ENCODE measurements around the gene CORO6. TPM values are rescaled to one million over a fixed set of nuclear protein-coding genes. Genes with fewer than 3 reads are reported as not detected.
A peak's percentile ranks its signal among the peaks of the same experiment; 100 is the strongest.

Gene CORO6
- total and polyA plus RNA-seq, 2 donors (not counting 1 experiment from before 2014, with no cell fraction given) = 1.4 to 4.0 TPM

DNA sequence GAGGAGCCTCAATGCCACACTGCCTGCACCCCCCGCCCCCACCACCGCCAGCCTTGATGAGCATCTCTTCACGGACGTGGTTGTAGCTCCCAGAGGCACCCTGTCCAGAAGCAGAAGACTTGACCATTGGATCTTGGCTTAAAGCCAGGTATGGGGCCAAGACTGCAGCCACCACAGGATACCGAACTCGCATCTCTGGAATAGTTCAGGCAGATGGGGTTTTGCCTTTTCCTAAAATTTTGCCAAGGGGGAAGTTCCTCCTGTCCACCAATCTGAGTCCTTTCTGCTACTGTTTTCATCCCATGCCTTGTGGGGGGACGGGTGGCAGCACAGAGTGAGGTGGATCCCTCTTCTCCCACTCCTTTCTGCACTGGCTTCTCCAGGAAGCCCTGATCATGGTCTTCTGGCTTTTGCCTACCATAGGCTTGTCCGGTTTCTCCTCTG lies 939 bp downstream of the CORO6 start:
- Histone ChIP-seq H3K27ac (ENCODE audit: low read length in 2 of 2) (no peak overlapping the region), H3K9ac (ENCODE audit: low read length) (peak overlapping the region; percentile 71), H3K36me3 (replicated peaks in 1 of 2; ENCODE audit: control extremely low read depth in 1 of 2, control insufficient read depth in 1 of 2, extremely low read depth in 1 of 2, insufficient read depth in 2 of 2, low read length in 1 of 2) (no peaks in the 10 kb centered on the region), H3K4me2 (replicated peaks; ENCODE audit: low read depth, low read length, poor library complexity, severe bottlenecking) (peak overlapping the region; percentile 89), H2AFZ (ENCODE audit: insufficient read depth, low read depth, low read length, poor library complexity, severe bottlenecking) (no peak overlapping the region), H3K4me3 (ENCODE audit: control extremely low read depth in 1 of 5, extremely low read depth in 1 of 5, insufficient read depth in 1 of 5, low read depth in 2 of 5, low read length in 4 of 5) (peak overlapping the region in 3 of 5 experiments; percentile 61 to 73 (median 62)), H3K4me1 (ENCODE audit: control insufficient read depth in 2 of 2, insufficient read depth in 2 of 2, low read length in 2 of 2) (peaks cover 26 to 34% of the 10 kb centered on the region in 2 donors), H3K27me3 (replicated peaks in 1 of 4; ENCODE audit: control extremely low read depth in 1 of 4, control insufficient read depth in 3 of 4, insufficient read depth in 4 of 4, low read length in 3 of 4) (peaks cover 0 to 14% (median 4%) of the 10 kb centered on the region in 4 experiments), H3K9me3 (ENCODE audit: control extremely low read depth in 1 of 3, control insufficient read depth in 2 of 3, insufficient read depth in 1 of 3, low read length in 2 of 3) (no peaks in the 10 kb centered on the region), H4K20me1 (ENCODE audit: control insufficient read depth, insufficient read depth, low read length, poor library complexity, severe bottlenecking) (peaks cover 34% of the 10 kb centered on the region), H3K79me2 (ENCODE audit: control insufficient read depth, insufficient read depth, low read length) (peaks cover 6% of the 10 kb centered on the region)
- ChIA-PET POLR2A (no interaction called here), CTCF (interaction anchor here (1.3 kb wide), 1 partner anchor 31 kb away, joined by 4 read pairs; no protein-coding TSS in a partner anchor)
- peaks cover 40% of the 10 kb centered on the region for H3K4me1 Mint-ChIP-seq
- WGBS (ENCODE audit: insufficient coverage) = 92% methylated on average over 7 of the region's 8 CpGs
- H3K27ac Mint-ChIP-seq = peak overlapping the region; percentile 15
- no peaks in the 10 kb centered on the region for H3K9me3 Mint-ChIP-seq (ENCODE audit: insufficient read depth)
- peak overlapping the region; percentile 84 for H3K4me3 Mint-ChIP-seq
- TF ChIP-seq, protein P1, sequence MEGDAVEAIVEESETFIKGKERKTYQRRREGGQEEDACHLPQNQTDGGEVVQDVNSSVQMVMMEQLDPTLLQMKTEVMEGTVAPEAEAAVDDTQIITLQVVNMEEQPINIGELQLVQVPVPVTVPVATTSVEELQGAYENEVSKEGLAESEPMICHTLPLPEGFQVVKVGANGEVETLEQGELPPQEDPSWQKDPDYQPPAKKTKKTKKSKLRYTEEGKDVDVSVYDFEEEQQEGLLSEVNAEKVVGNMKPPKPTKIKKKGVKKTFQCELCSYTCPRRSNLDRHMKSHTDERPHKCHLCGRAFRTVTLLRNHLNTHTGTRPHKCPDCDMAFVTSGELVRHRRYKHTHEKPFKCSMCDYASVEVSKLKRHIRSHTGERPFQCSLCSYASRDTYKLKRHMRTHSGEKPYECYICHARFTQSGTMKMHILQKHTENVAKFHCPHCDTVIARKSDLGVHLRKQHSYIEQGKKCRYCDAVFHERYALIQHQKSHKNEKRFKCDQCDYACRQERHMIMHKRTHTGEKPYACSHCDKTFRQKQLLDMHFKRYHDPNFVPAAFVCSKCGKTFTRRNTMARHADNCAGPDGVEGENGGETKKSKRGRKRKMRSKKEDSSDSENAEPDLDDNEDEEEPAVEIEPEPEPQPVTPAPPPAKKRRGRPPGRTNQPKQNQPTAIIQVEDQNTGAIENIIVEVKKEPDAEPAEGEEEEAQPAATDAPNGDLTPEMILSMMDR (IDR thresholded peaks at IDR 0.05) = no peak
- TF ChIP-seq EZH2 (IDR thresholded peaks at IDR 0.05; ENCODE audit: borderline replicate concordance, insufficient read depth, low read depth, low read length, poor library complexity, severe bottlenecking) = no peak
- peaks cover 4% of the 10 kb centered on the region for H3K27me3 Mint-ChIP-seq
- DNase-seq = no peak
- no peak for ATAC-seq (ENCODE audit: low read depth)
- intact Hi-C loops (cut with micrococcal nuclease) = loop anchor here (1.0 to 2.0 kb wide), 2 partner anchors 8 to 17 kb away; no protein-coding TSS in a partner anchor

DNA sequence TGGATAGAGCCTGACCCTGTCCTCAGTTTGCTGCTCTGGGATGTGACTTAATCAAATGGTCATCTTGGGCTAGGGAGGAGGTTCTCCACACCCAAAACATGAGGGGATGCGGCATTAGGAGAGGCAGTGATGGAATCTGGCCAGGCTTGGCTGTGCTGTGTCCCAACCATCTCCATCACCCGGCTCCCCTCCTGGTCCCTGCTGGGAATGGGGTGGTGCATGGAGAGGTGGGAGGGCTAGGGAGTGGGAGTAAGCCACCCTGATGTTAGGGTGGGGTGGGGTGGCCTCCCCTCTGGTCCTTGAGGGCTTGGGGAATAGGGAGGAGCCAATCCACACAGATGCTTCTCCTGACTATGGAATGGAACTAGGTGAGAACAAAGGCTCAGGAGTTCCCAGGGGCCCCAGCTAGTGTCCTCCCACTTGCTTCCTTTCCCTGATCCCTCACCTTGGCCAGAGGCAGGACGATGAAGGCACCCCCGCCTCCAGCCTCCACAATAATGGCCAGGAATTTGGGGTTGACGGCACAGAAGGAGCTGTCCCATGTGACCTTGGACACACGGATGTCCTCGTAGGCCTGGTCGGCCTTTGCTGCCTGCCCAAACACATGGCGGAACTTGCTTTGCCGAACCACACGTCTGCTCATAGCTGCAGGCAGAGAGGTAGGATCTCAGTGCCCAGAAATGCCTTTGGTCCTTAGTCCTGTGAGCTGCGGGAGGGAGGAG lies 1.8 kb downstream of the CORO6 start:
- Histone ChIP-seq H3K4me1 (ENCODE audit: control insufficient read depth in 2 of 2, insufficient read depth in 2 of 2, low read length in 2 of 2) (peaks cover 34 to 42% of the 10 kb centered on the region in 2 donors), H4K20me1 (ENCODE audit: control insufficient read depth, insufficient read depth, low read length, poor library complexity, severe bottlenecking) (peaks cover 35% of the 10 kb centered on the region)
- POLR2A ChIA-PET = no interaction called here

More for the DNA sequence above, 1.8 kb downstream of the CORO6 start:
- no peak overlapping the region for H3K4me3 ChIP-seq (ENCODE audit: control extremely low read depth in 1 of 5, extremely low read depth in 1 of 5, insufficient read depth in 1 of 5, low read depth in 2 of 5, low read length in 4 of 5)
- WGBS (ENCODE audit: insufficient coverage) = 94% methylated on average over 11 of the region's 12 CpGs
- H3K27ac ChIP-seq (ENCODE audit: low read length in 2 of 2) = no peak overlapping the region
- no peak overlapping the region for H3K4me2 ChIP-seq (replicated peaks; ENCODE audit: low read depth, low read length, poor library complexity, severe bottlenecking)
- TF ChIP-seq EZH2 (IDR thresholded peaks at IDR 0.05; ENCODE audit: borderline replicate concordance, insufficient read depth, low read depth, low read length, poor library complexity, severe bottlenecking) = no peak
- TF ChIP-seq, protein P1 (IDR thresholded peaks at IDR 0.05) = no peak
- peaks cover 47% of the 10 kb centered on the region for H3K4me1 Mint-ChIP-seq
- no peak overlapping the region for H3K27ac Mint-ChIP-seq
- H3K9me3 Mint-ChIP-seq (ENCODE audit: insufficient read depth) = no peaks in the 10 kb centered on the region
- H3K27me3 ChIP-seq (replicated peaks in 1 of 4; ENCODE audit: control extremely low read depth in 1 of 4, control insufficient read depth in 3 of 4, insufficient read depth in 4 of 4, low read length in 3 of 4) = peaks cover 0 to 22% (median 7%) of the 10 kb centered on the region in 4 experiments
- intact Hi-C loops (cut with micrococcal nuclease) = no loop called here
- CTCF ChIA-PET = interaction anchor here (1.1 to 2.3 kb wide), 3 partner anchors 14 to 30 kb away, joined by 3 to 7 read pairs (median 4); no protein-coding TSS in a partner anchor
- H3K79me2 ChIP-seq (ENCODE audit: control insufficient read depth, insufficient read depth, low read length) = peaks cover 6% of the 10 kb centered on the region
- DNase-seq = no peak
- H3K9me3 ChIP-seq (ENCODE audit: control extremely low read depth in 1 of 3, control insufficient read depth in 2 of 3, insufficient read depth in 1 of 3, low read length in 2 of 3) = no peaks in the 10 kb centered on the region
- H3K27me3 Mint-ChIP-seq = peaks cover 5% of the 10 kb centered on the region
- H3K9ac ChIP-seq (ENCODE audit: low read length) = no peak overlapping the region
- no peak for ATAC-seq (ENCODE audit: low read depth)
- H3K4me3 Mint-ChIP-seq = peak overlapping the region; percentile 84
- no peaks in the 10 kb centered on the region for H3K36me3 ChIP-seq (replicated peaks in 1 of 2; ENCODE audit: control extremely low read depth in 1 of 2, control insufficient read depth in 1 of 2, extremely low read depth in 1 of 2, insufficient read depth in 2 of 2, low read length in 1 of 2)
- no peak overlapping the region for H2AFZ ChIP-seq (ENCODE audit: insufficient read depth, low read depth, low read length, poor library complexity, severe bottlenecking)
